ENCODE results near the gene PCTP. TPM values are rescaled to one million over a fixed set of nuclear protein-coding genes. Genes with fewer than 3 reads are reported as not detected.

The PCTP gene
- total RNA-seq, 1 experiment from 2014 or later, result 17.1 TPM

GRCh38 chr17:55758171-55758570 is 7.3 kb downstream of the PCTP start:
- H3K27me3 Mint-ChIP-seq (ENCODE audit: low read depth), result no peaks in the 10 kb centered on the region
- Histone ChIP-seq H3K4ac (ENCODE audit: low read depth, low read length) (no peak overlapping the region), H3K23ac (ENCODE audit: insufficient read length, low read depth, low read length) (no peak overlapping the region), H3K56ac (ENCODE audit: insufficient read length, low read depth, low read length) (no peak overlapping the region), H3K9me3 (ENCODE audit: control insufficient read depth, low read depth, low read length) (no peaks in the 10 kb centered on the region), H3K27me3 (ENCODE audit: insufficient read depth, low read length) (no peaks in the 10 kb centered on the region), H3K4me1 (ENCODE audit: insufficient read depth, low read length) (no peaks in the 10 kb centered on the region), H3K4me2 (ENCODE audit: insufficient read depth, insufficient read length, low read length) (no peak overlapping the region), H2BK15ac (ENCODE audit: low read depth, low read length) (no peak overlapping the region), H4K20me1 (ENCODE audit: control insufficient read depth, insufficient read depth, insufficient read length) (no peaks in the 10 kb centered on the region), H3K9ac (ENCODE audit: extremely low read depth, insufficient read length, low read length) (no peak overlapping the region), H3T11ph (ENCODE audit: low read length) (no peak overlapping the region), H4K5ac (ENCODE audit: insufficient read length, low read depth, low read length) (no peak overlapping the region), H2BK120ac (ENCODE audit: low read depth, low read length, poor library complexity, severe bottlenecking) (no peak overlapping the region), H3K23me2 (ENCODE audit: insufficient read length, low read depth, low read length, poor library complexity, severe bottlenecking) (no peaks in the 10 kb centered on the region), H3K79me2 (ENCODE audit: insufficient read depth, low read length) (no peaks in the 10 kb centered on the region), H3K27ac (ENCODE audit: insufficient read length, low read depth, low read length) (no peak overlapping the region), H2AK5ac (ENCODE audit: insufficient read length, low read length) (no peak overlapping the region), H4K91ac (ENCODE audit: insufficient read length, low read depth, low read length) (no peak overlapping the region), H2BK5ac (ENCODE audit: insufficient read length, low read length) (no peak overlapping the region), H2BK20ac (ENCODE audit: low read depth, low read length, poor library complexity, severe bottlenecking) (no peak overlapping the region), H3K79me1 (ENCODE audit: insufficient read depth, low read depth, low read length, poor library complexity, severe bottlenecking) (no peaks in the 10 kb centered on the region), H4K8ac (replicated peaks; ENCODE audit: insufficient read length, low read depth, low read length) (no peak overlapping the region), H2BK12ac (ENCODE audit: insufficient read length, low read depth, low read length) (no peak overlapping the region), H3K14ac (ENCODE audit: insufficient read depth, low read length) (no peak overlapping the region), H3K18ac (ENCODE audit: insufficient read length, low read depth, low read length) (no peak overlapping the region), H2AFZ (ENCODE audit: low read length) (no peak overlapping the region)
- H3K27ac Mint-ChIP-seq, result no peak overlapping the region
- H3K9me3 Mint-ChIP-seq, result no peaks in the 10 kb centered on the region
- DNase-seq, result no peak
- TF ChIP-seq CTCF (conservative IDR thresholded peaks at IDR 0.05), result no peak
- no peak overlapping the region for H3K4me3 Mint-ChIP-seq
- H3K4me1 Mint-ChIP-seq, result peaks cover 4 to 6% of the 10 kb centered on the region in 2 experiments; a peak in 3 of 4 replicates
- H3K36me3 Mint-ChIP-seq (ENCODE audit: insufficient read depth in 1 of 3, low read depth in 3 of 3), result no peaks in the 10 kb centered on the region; a peak in 1 of 7 replicates
